Measurements from ENCODE around the gene BBS1.

Gene BBS1

DNA sequence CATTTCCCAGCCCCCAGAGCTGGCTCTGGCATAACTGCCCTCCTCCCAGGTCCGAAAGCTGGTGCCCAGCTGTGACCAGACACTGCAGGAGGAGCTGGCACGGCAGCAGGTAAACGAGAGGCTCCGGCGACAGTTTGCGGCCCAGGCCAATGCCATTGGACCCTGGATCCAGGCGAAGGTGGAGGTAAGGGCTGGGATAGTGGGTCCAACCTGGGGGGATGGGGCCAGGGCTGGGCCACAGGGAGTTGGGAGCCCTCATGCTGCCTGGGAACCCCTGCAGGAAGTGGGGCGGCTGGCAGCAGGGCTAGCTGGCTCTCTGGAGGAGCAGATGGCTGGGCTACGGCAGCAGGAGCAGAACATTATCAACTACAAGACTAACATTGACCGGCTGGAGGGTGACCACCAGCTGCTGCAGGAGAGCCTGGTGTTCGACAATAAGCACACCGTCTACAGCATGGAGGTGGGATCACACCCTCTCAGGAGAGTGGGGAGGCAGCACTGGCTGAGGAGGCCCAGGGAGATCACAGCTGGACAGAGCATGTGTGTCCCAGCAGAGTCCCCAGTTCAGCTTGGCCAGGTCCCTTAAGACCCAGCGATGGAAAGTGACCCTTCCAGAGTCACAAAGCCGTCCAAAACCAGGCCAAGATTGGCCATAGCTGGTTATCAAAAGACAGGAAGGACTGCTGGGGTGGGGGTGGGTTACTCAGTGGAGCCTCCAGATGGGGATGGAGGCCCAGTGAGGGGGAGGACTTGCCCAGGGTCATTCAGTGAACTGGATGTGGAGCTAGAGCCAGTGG, 50.9 kb downstream of the BBS1 start:
- no peaks in the 10 kb centered on the region for H3K36me3 ChIP-seq (ENCODE audit: control insufficient read depth in 1 of 2, insufficient read depth in 2 of 2, low read length in 2 of 2)
- H3K27me3 ChIP-seq (ENCODE audit: control insufficient read depth in 1 of 2, insufficient read depth in 2 of 2, low read length in 2 of 2): peaks cover 3 to 11% of the 10 kb centered on the region in 2 donors

DNA sequence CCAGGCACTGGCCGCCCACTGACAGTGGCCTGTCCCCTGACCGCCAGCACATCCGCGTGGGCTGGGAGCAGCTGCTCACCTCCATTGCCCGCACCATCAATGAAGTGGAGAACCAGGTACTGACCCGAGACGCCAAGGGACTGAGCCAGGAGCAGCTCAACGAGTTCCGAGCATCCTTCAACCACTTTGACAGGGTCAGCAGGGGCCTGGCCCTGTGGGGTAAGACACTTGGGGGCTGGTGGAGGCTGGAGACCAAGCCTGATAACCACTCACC, 51.5 kb downstream of the BBS1 start:
- Histone ChIP-seq H3K27me3 (ENCODE audit: control insufficient read depth in 1 of 2, insufficient read depth in 2 of 2, low read length in 2 of 2) (peaks cover 4 to 11% of the 10 kb centered on the region in 2 donors), H3K4me1 (ENCODE audit: control insufficient read depth in 1 of 2, insufficient read depth in 2 of 2, low read length in 2 of 2) (peaks cover 0 to 4% of the 10 kb centered on the region in 2 donors), H3K9me3 (ENCODE audit: control insufficient read depth in 1 of 2, low read length in 2 of 2) (no peaks in the 10 kb centered on the region), H3K27ac (ENCODE audit: low read depth, low read length) (no peak overlapping the region), H3K36me3 (ENCODE audit: control insufficient read depth in 1 of 2, insufficient read depth in 2 of 2, low read length in 2 of 2) (no peaks in the 10 kb centered on the region), H3K9ac (ENCODE audit: low read depth in 1 of 2, low read length in 2 of 2) (no peak overlapping the region), H3K4me3 (ENCODE audit: low read depth in 1 of 2, low read length in 2 of 2) (no peak overlapping the region)

More for the DNA sequence above, 50.9 kb downstream of the BBS1 start:
- Histone ChIP-seq H3K4me1 (ENCODE audit: control insufficient read depth in 1 of 2, insufficient read depth in 2 of 2, low read length in 2 of 2) (peaks cover 0 to 4% of the 10 kb centered on the region in 2 donors), H3K9me3 (ENCODE audit: control insufficient read depth in 1 of 2, low read length in 2 of 2) (no peaks in the 10 kb centered on the region), H3K27ac (ENCODE audit: low read depth, low read length) (no peak overlapping the region), H3K4me3 (ENCODE audit: low read depth in 1 of 2, low read length in 2 of 2) (no peak overlapping the region), H3K9ac (ENCODE audit: low read depth in 1 of 2, low read length in 2 of 2) (no peak overlapping the region)

DNA sequence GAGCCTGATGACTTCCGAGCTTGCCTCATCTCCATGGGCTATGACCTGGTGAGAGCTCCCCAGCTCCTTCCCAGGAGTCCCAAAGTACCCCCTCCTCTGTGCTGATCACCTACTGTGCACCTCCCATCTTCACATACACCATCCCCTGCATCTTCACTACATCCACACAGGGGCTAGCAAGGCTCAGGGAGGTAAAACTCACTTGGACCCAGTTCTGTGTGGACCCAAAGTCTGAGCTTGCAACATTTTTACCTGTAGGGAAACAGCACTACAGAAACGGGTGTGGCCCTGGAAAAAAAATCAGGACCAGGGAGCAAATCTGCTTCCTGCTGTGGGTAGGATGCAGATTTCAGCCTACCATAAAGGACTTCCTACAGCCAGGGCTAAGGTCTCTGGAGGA, 51.8 kb downstream of the BBS1 start:
- Histone ChIP-seq H3K9ac (ENCODE audit: low read depth in 1 of 2, low read length in 2 of 2) (no peak overlapping the region), H3K36me3 (ENCODE audit: control insufficient read depth in 1 of 2, insufficient read depth in 2 of 2, low read length in 2 of 2) (no peaks in the 10 kb centered on the region), H3K27ac (ENCODE audit: low read depth, low read length) (no peak overlapping the region), H3K4me1 (ENCODE audit: control insufficient read depth in 1 of 2, insufficient read depth in 2 of 2, low read length in 2 of 2) (peaks cover 0 to 4% of the 10 kb centered on the region in 2 donors), H3K9me3 (ENCODE audit: control insufficient read depth in 1 of 2, low read length in 2 of 2) (no peaks in the 10 kb centered on the region), H3K4me3 (ENCODE audit: low read depth in 1 of 2, low read length in 2 of 2) (no peak overlapping the region), H3K27me3 (ENCODE audit: control insufficient read depth in 1 of 2, insufficient read depth in 2 of 2, low read length in 2 of 2) (peaks cover 8 to 11% of the 10 kb centered on the region in 2 donors)

DNA sequence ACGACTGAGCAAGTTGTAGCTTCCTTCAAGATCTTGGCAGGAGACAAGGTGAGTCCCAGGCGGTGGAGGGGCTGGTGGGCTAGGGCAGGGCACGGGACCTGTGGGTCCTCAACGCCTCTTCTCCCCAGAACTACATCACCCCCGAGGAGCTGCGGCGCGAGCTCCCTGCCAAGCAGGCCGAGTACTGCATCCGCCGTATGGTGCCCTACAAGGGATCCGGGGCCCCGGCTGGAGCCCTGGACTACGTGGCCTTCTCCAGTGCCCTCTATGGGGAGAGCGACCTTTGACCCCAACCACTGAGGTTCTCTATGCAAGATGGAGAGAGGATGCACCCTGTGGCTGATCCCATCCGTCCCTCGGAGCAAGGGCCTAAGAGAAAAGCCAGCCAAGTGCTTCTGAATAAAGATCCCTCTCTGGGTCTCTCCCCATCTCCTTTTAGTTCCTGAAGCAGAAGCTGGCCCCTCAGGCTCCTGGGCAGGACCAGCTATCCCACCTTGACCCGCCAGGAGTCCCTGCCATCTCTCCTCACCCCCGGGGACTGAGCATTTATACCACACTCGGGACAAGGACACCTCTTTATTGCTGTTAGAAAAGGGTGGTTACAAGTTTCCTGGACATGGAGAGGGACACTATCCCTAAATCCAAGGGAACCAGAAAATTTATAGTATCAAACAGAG, 52.6 kb downstream of the BBS1 start:
- no peak overlapping the region for H3K4me3 ChIP-seq (ENCODE audit: low read depth in 1 of 2, low read length in 2 of 2)
- H3K9me3 ChIP-seq (ENCODE audit: control insufficient read depth in 1 of 2, low read length in 2 of 2): no peaks in the 10 kb centered on the region
- no peaks in the 10 kb centered on the region for H3K36me3 ChIP-seq (ENCODE audit: control insufficient read depth in 1 of 2, insufficient read depth in 2 of 2, low read length in 2 of 2)
- no peak overlapping the region for H3K27ac ChIP-seq (ENCODE audit: low read depth, low read length)
- H3K4me1 ChIP-seq (ENCODE audit: control insufficient read depth in 1 of 2, insufficient read depth in 2 of 2, low read length in 2 of 2): peaks cover 0 to 4% of the 10 kb centered on the region in 2 donors
- peaks cover 13 to 15% of the 10 kb centered on the region in 2 donors for H3K27me3 ChIP-seq (ENCODE audit: control insufficient read depth in 1 of 2, insufficient read depth in 2 of 2, low read length in 2 of 2)
- H3K9ac ChIP-seq (ENCODE audit: low read depth in 1 of 2, low read length in 2 of 2): no peak overlapping the region

DNA sequence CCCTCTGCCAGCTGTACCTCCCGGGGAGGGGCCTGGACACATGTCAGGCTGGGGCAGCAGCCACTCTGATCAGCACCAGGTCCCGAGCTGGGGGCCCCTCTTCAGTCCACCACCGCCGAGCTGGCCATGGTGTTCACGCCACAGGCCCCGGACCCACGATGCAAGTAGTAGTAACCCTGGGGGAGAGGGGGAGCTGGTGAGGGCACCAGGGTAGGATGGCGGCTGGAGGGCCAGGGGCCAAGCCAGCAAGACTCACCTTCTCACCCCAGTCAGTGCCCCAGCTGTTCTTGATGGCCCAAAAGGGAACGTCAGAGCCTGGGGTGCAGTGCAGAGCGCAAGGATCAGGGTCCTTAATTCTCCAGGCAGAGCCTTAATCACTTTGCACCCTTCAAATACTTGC, 53.4 kb downstream of the BBS1 start:
- Histone ChIP-seq H3K27me3 (ENCODE audit: control insufficient read depth in 1 of 2, insufficient read depth in 2 of 2, low read length in 2 of 2) (peaks cover 9 to 13% of the 10 kb centered on the region in 2 donors), H3K4me3 (ENCODE audit: low read depth in 1 of 2, low read length in 2 of 2) (no peak overlapping the region), H3K36me3 (ENCODE audit: control insufficient read depth in 1 of 2, insufficient read depth in 2 of 2, low read length in 2 of 2) (no peaks in the 10 kb centered on the region)

DNA sequence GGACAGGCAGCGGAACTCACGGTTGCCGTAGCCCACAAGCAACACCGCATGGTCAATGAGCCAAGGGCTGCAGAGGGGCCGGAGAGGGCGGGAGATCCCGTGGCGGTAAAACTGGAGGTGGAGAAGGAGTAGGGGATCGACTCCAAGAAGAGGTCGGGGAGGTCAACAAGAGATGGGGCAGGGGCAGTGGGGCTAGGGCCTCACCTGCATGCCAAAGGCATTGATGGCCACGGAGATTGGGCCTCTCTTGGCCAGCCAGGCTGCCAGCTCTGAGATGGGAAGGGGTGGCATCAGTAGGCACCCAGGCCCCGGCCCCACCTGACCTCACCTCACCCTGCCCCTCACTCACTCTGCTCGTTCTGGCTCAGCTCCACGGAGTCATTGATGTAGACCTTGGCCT, 54.1 kb downstream of the BBS1 start:
- no peak overlapping the region for H3K9ac ChIP-seq (ENCODE audit: low read depth in 1 of 2, low read length in 2 of 2)
- no peaks in the 10 kb centered on the region for H3K36me3 ChIP-seq (ENCODE audit: control insufficient read depth in 1 of 2, insufficient read depth in 2 of 2, low read length in 2 of 2)
- H3K4me1 ChIP-seq (ENCODE audit: control insufficient read depth in 1 of 2, insufficient read depth in 2 of 2, low read length in 2 of 2): peaks cover 3 to 4% of the 10 kb centered on the region in 2 donors
- no peak overlapping the region for H3K27ac ChIP-seq (ENCODE audit: low read depth, low read length)
- H3K27me3 ChIP-seq (ENCODE audit: control insufficient read depth in 1 of 2, insufficient read depth in 2 of 2, low read length in 2 of 2): peaks cover 7 to 11% of the 10 kb centered on the region in 2 donors
- H3K9me3 ChIP-seq (ENCODE audit: control insufficient read depth in 1 of 2, low read length in 2 of 2): no peaks in the 10 kb centered on the region
- no peak overlapping the region for H3K4me3 ChIP-seq (ENCODE audit: low read depth in 1 of 2, low read length in 2 of 2)

More for the DNA sequence above, 53.4 kb downstream of the BBS1 start:
- Histone ChIP-seq H3K9me3 (ENCODE audit: control insufficient read depth in 1 of 2, low read length in 2 of 2) (no peaks in the 10 kb centered on the region), H3K9ac (ENCODE audit: low read depth in 1 of 2, low read length in 2 of 2) (no peak overlapping the region), H3K4me1 (ENCODE audit: control insufficient read depth in 1 of 2, insufficient read depth in 2 of 2, low read length in 2 of 2) (peaks cover 3 to 7% of the 10 kb centered on the region in 2 donors), H3K27ac (ENCODE audit: low read depth, low read length) (no peak overlapping the region)

DNA sequence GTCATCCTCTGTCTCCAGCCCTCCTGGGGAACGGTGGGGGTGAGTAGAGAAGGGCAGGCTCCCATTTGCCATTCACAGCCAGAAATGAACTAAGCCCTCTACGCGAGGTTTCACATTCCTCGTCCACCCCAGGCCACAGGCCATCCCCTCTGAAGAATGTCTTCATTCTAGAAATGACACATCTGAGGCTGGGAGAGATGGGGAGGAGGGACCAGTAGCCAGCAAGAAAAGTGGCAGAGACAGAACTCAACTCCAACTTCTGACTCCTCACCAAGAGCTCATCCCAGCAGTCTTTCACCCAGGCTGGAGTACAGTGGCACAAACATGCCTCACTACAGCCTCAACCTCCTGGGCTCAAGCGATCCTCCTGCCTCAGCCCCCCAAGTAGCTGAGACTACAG, 54.5 kb downstream of the BBS1 start:
- Histone ChIP-seq H3K4me1 (ENCODE audit: control insufficient read depth in 1 of 2, insufficient read depth in 2 of 2, low read length in 2 of 2) (peaks cover 3 to 4% of the 10 kb centered on the region in 2 donors), H3K27ac (ENCODE audit: low read depth, low read length) (no peak overlapping the region), H3K27me3 (ENCODE audit: control insufficient read depth in 1 of 2, insufficient read depth in 2 of 2, low read length in 2 of 2) (peaks cover 7 to 11% of the 10 kb centered on the region in 2 donors), H3K36me3 (ENCODE audit: control insufficient read depth in 1 of 2, insufficient read depth in 2 of 2, low read length in 2 of 2) (no peaks in the 10 kb centered on the region), H3K9ac (ENCODE audit: low read depth in 1 of 2, low read length in 2 of 2) (no peak overlapping the region), H3K9me3 (ENCODE audit: control insufficient read depth in 1 of 2, low read length in 2 of 2) (no peaks in the 10 kb centered on the region), H3K4me3 (ENCODE audit: low read depth in 1 of 2, low read length in 2 of 2) (no peak overlapping the region)

DNA sequence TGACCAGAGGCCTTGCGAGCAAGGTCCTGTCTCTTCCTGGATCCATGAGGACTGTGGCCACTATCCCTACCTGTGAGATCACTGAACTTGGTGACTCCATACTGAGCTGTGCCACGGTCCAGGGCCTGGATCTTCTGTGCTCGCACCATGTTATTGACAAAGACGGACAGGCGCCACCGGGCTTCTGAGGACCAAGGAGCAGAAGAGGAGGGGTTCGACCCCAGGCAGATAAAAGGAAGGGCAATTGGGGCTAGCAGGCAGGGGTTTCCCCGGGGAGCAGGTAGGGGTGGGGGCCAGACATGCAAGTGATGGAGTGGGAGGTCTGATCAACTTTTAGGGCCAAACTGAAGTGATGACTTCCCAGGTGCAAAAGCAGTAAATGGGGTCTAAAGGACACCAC, 55.8 kb downstream of the BBS1 start:
- H3K9ac ChIP-seq (ENCODE audit: low read depth in 1 of 2, low read length in 2 of 2): no peak overlapping the region
- peaks cover 7 to 11% of the 10 kb centered on the region in 2 donors for H3K27me3 ChIP-seq (ENCODE audit: control insufficient read depth in 1 of 2, insufficient read depth in 2 of 2, low read length in 2 of 2)
- no peaks in the 10 kb centered on the region for H3K9me3 ChIP-seq (ENCODE audit: control insufficient read depth in 1 of 2, low read length in 2 of 2)
- peaks cover 3 to 4% of the 10 kb centered on the region in 2 donors for H3K4me1 ChIP-seq (ENCODE audit: control insufficient read depth in 1 of 2, insufficient read depth in 2 of 2, low read length in 2 of 2)
- H3K36me3 ChIP-seq (ENCODE audit: control insufficient read depth in 1 of 2, insufficient read depth in 2 of 2, low read length in 2 of 2): no peaks in the 10 kb centered on the region
- no peak overlapping the region for H3K4me3 ChIP-seq (ENCODE audit: low read depth in 1 of 2, low read length in 2 of 2)
- no peak overlapping the region for H3K27ac ChIP-seq (ENCODE audit: low read depth, low read length)

DNA sequence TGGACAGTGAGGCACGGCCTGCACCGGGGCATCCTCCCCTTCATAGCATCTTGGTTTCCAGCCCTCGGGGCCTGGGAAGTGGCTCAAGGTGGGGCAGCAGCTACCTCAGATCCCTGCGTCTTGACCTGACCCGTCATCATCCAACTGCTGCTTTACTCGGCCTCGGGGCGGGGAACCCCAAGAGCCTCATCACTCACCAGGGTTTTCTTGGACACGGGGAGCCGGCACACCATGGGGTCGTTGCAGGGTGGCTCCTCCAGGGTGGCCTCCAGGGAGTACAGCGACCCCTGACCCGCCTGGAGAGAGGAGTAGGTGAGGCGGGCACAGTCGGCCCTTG, 57.3 kb downstream of the BBS1 start:
- Histone ChIP-seq H3K9me3 (ENCODE audit: control insufficient read depth in 1 of 2, low read length in 2 of 2) (no peaks in the 10 kb centered on the region), H3K36me3 (ENCODE audit: control insufficient read depth in 1 of 2, insufficient read depth in 2 of 2, low read length in 2 of 2) (no peaks in the 10 kb centered on the region), H3K27ac (ENCODE audit: low read depth, low read length) (no peak overlapping the region), H3K27me3 (ENCODE audit: control insufficient read depth in 1 of 2, insufficient read depth in 2 of 2, low read length in 2 of 2) (peaks cover 7 to 11% of the 10 kb centered on the region in 2 donors), H3K9ac (ENCODE audit: low read depth in 1 of 2, low read length in 2 of 2) (no peak overlapping the region), H3K4me3 (ENCODE audit: low read depth in 1 of 2, low read length in 2 of 2) (peak overlapping the region; percentile 56 to 66), H3K4me1 (ENCODE audit: control insufficient read depth in 1 of 2, insufficient read depth in 2 of 2, low read length in 2 of 2) (peaks cover 3 to 4% of the 10 kb centered on the region in 2 donors)

DNA sequence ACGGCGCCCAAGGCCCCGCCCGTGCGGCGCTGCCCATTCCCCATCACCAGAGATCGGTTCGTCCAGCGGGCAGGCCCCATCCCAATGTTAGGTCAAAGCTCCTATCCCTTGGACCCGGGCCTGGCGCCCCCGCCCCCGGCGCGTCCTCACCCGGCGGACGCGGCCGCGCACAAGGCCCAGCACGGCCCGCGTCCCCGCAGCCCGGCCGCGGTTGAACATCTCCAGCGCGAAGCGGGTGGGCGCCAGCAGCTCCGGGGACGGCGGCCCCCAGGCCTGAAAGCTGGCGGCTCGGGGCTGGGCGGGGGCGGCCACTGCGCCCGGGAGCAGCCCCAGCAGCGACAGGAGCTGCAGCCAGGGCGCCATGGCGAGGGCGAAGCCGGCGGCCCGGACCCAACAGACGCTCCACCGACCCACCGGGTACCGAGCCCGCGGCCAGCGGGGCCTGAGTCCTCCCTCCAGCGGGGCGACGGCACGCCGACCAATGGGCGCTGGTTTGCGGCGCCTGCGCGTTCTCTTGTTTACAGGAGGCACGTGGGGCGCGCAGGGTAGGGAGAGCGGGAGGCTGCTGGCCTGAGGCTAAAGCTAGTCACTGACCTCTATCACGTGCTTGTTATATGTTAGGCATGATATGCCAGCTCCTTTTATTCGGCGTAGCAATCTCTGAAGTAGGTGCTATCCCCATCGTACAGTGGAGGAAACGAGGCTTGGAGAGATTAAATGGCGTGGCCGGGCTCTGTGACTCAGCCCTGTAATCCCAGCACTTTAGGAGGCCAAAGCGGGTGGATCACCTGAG, 57.9 kb downstream of the BBS1 start, which contains the start of gene CTSF:
CTSF (minus strand) TSS at position 483 of the 793 bp plus-strand sequence; CDS start at position 363, 120 bp downstream.
- Histone ChIP-seq H3K27me3 (ENCODE audit: control insufficient read depth in 1 of 2, insufficient read depth in 2 of 2, low read length in 2 of 2) (peaks cover 7 to 11% of the 10 kb centered on the region in 2 donors), H3K36me3 (ENCODE audit: control insufficient read depth in 1 of 2, insufficient read depth in 2 of 2, low read length in 2 of 2) (no peaks in the 10 kb centered on the region), H3K4me1 (ENCODE audit: control insufficient read depth in 1 of 2, insufficient read depth in 2 of 2, low read length in 2 of 2) (peaks cover 3 to 4% of the 10 kb centered on the region in 2 donors), H3K9me3 (ENCODE audit: control insufficient read depth in 1 of 2, low read length in 2 of 2) (no peaks in the 10 kb centered on the region), H3K4me3 (ENCODE audit: low read depth in 1 of 2, low read length in 2 of 2) (peak within 1 kb of the TSS; percentile 56 to 66), H3K27ac (ENCODE audit: low read depth, low read length) (no peak within 1 kb of the TSS), H3K9ac (ENCODE audit: low read depth in 1 of 2, low read length in 2 of 2) (no peak within 1 kb of the TSS)

Data from duodenal mucosa (tissue), 2 donors.